Esophagus squamous epithelium (tissue), 4 donors: ENCODE results near the gene TPGS1.

Experiments used
- CTCF ChIP-seq, 6 experiments: fragments of 450-650 bp in 4 of 6; fragments of 200-600 bp in 2 of 6; sonication (generic) in 2 of 6; IDR thresholded peaks; one replicate each; pipeline ENCODE4 v1.5.1; 2016 to 2019; ENCODE audit warnings: antibody characterized with exemption in 6 of 6, mild to moderate bottlenecking in 4 of 6, moderate library complexity in 4 of 6
- POLR2A ChIP-seq, 4 donors: fragments of 450-650 bp; IDR thresholded peaks; one replicate each; pipeline ENCODE4 v1.6.1; 2017; ENCODE audit warnings: antibody characterized with exemption in 4 of 4, mild to moderate bottlenecking in 4 of 4, moderate library complexity in 3 of 4

- TF ChIP-seq CTCF (IDR thresholded peaks at IDR 0.05) (no peak), POLR2A (IDR thresholded peaks at IDR 0.05) (no peak)
Measured at GRCh38 chr19:485077-485476, 22.2 kb upstream of the TPGS1 start.
